ENCODE results near the gene FGF1.

- no peak for TF ChIP-seq RBAK (tag by site-specific recombination; IDR thresholded peaks at IDR 0.05)
- TF ChIP-seq ZNF629 (tag by site-specific recombination; IDR thresholded peaks at IDR 0.05) = no peak
- TF ChIP-seq TCF7L2 (IDR thresholded peaks at IDR 0.05; ENCODE audit: borderline replicate concordance, low read depth, low read length) = no peak
- no peak for TF ChIP-seq ZNF24 (tag by site-specific recombination; IDR thresholded peaks at IDR 0.05)
- TF ChIP-seq ZNF623 (tag by site-specific recombination; IDR thresholded peaks at IDR 0.05) = no peak
Measured at GRCh38 chr5:142598338-142598700, 87.6 kb downstream of the FGF1 start.
